GM13976 (cell line): ENCODE measurements around the gene TET1.
A peak's percentile ranks its signal among the peaks of the same experiment; 100 is the strongest.
"Not testable (repeated sequence)": the region's sequence is repeated elsewhere in the genome, so short reads cannot be mapped to it uniquely, and the experiment has no call there.

ENCODE experiments used
- DNase-seq: peaks from one replicate; pipeline ENCODE4 v3.0.0; 2012; ENCODE audit warnings: low spot score
- CTCF ChIP-seq: IDR thresholded peaks from 2 replicates; pipeline ENCODE4 v1.5.1; 2012; ENCODE audit warnings: borderline replicate concordance, mild to moderate bottlenecking; ENCODE audit not compliant: insufficient read depth; ENCODE audit errors: extremely low read depth, missing control alignments, control extremely low read depth
- in situ Hi-C: fragments of 300-500 bp; cut with MboI; formaldehyde crosslinking; loops from one replicate; pipeline ENCODE4 v1.12.0; 2022; ENCODE audit warnings: low sequenced_read_pairs, mixed read lengths, inconsistent platforms; ENCODE audit not compliant: unreplicated experiment

Gene TET1

DNA sequence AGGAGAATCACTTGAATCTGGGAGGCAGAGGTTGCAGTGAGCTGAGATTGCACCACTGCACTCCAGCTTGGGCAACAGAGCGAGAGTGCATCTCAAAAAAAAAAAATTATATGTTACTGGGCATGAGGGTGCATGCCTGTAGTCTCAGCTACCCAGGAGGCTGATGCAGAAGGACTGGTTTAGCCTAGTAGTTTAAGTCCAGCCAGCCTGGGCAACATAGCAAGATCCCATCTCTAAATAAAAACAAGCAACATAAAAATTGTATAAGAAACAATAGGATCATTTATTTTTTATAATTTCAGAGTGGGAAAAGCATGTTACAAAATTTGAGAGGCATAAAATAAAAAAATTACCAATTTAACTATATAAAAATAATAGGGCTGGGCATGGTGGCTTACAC is 145.4 kb downstream of the TET1 start:
- no peak for TF ChIP-seq CTCF
- in situ Hi-C loops, result no loop called here

GRCh38 chr10:68708987-68709386 is 148.8 kb downstream of the TET1 start:
- in situ Hi-C loops, DNase-seq: not testable (repeated sequence)

More for the DNA sequence above, 145.4 kb downstream of the TET1 start:
- no peak for DNase-seq

DNA sequence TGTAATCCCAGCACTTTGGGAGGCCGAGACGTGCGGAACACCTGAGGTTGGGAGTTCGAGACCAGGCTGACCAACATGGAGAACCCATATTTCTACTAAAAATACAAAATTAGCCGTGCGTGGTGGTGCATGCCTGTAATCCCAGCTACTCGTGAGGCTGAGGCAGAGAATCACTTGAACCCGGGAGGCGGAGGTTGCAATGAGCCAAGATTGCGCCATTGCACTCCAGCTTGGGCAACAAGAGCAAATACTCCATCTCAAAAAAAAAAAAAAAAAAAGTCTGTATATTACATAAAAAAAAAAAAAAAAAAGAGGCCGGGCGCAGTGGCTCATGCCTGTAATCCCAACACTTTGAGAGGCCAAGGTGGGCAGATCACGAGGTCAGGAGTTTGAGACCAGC is 152.9 kb downstream of the TET1 start:
- DNase-seq, in situ Hi-C loops: not testable (repeated sequence)

DNA sequence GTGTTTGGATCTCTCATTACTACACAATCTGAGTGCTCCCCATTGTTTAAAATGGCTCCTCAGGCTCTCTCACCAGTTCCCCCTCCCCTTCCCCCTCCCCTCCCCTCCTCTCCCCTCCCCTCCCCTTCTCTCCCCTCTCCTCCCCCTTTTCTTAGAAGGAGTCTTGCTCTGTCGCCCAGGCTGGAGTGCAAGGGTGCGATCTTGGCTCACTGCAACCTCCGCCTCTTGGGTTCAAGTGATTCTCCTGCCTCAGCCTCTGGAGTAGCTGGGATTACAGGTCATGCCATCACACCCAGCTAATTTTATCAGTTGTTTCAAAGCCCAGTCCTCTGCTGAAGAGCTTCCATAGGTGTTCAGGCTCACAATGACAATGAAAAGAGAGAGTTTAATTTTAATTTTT is 157.3 kb downstream of the TET1 start:
- in situ Hi-C loops, result no loop called here
- no peak for TF ChIP-seq CTCF
- no peak for DNase-seq

GRCh38 chr10:68720793-68721672 is 160.9 kb downstream of the TET1 start, which contains the start of gene CCAR1:
TSS of gene CCAR1 (plus strand) at chr10:68721239. CDS start at chr10:68722505, 1,266 bp downstream.
- no peak for TF ChIP-seq CTCF
- in situ Hi-C loops, result no loop called here
- DNase-seq, result peak; percentile 97

DNA sequence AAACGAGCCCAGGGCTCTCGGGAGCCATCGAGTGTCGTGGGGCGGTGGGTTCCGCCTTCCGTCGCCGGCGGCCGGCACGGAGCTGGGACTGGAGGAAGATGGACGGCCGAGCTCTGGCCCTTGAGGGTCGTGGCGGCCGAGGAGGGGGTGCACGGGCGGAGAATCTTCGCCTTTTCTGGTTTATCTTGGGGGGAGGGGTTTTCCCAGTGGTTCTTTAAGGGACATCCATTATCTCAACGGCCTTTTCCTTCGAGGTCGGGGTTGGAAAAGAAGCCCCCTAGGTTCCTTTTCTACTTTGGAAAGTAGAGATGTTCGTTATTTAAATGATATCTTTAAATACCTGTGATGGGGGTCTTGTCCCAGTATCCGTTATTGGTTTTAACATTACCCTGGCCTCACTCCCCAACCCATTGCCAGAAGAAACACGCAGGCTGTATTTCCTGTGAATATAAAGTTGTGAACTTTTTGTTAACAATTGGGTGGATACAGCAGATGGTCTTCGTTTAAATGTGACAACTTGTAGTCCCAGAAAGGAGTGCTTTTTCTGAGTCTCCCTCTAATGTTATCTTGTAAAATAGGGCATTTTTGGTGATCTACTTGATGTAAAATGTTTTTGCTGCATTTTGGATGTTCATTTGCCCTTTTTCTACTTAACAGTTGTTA is 161.7 kb downstream of the TET1 start:
- in situ Hi-C loops, result no loop called here
- TF ChIP-seq CTCF, result no peak
- peak; percentile 19 for DNase-seq

GRCh38 chr10:68725016-68725415 is 164.9 kb downstream of the TET1 start:
- no peak for TF ChIP-seq CTCF
- in situ Hi-C loops, result no loop called here
- no peak for DNase-seq
